NCI-H1694 (cell line): ENCODE measurements around the gene STYXL1.
"Not testable (repeated sequence)": the region's sequence is repeated elsewhere in the genome, so short reads cannot be mapped to it uniquely, and the experiment has no call there.

Experiments
- DNase-seq: peaks from one replicate; lab custom pipeline; 2025; lab: John Stamatoyannopoulos, UW

Gene STYXL1, protein sequence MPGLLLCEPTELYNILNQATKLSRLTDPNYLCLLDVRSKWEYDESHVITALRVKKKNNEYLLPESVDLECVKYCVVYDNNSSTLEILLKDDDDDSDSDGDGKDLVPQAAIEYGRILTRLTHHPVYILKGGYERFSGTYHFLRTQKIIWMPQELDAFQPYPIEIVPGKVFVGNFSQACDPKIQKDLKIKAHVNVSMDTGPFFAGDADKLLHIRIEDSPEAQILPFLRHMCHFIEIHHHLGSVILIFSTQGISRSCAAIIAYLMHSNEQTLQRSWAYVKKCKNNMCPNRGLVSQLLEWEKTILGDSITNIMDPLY

DNA sequence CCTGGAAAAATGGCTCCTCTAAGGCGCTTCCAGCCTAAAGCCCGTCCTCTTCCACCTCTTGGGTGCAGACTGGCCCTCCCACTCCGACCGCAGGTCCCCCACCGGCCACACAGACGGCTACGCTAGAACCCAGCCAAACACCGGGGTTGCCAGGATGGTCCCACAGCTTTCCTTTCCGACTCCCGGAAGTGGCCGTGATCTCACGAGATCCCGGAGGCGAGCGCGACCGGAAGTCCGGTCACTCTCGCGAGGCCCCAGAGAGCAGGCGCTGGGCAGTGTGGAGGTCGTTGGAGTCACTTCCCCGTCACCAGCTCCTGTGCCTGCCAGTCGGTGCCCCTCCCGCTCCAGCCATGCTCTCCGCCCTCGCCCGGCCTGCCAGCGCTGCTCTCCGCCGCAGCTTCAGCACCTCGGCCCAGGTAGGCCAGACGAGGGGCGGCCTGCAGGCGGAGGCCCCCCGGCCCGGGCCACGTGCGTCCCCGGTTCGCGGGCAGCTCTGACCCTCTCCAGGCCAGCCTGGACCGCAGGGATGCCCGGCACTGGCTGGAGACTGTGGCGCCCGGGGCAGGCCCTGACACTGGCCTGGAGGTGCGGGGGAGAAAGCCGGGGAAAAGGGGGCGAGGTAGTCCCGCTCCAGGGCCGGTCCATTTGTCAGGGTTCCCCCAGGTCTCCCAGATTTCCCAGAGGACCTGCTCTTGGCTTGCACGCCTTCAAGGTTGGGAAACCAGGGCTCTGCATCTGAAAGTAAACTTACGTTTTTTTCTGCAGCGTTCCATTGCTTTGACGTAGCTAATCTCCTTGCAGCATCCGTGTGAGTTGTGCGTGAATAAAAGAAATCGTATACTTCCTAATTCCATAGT, at the start of gene STYXL1, which contains the start of gene MDH2:
Gene STYXL1 (minus strand): TSS at position 190 of the 857 bp plus-strand sequence. CDS start 17,477 bp downstream, outside the sequence.
Gene MDH2 (plus strand): TSS at position 296 of the 857 bp plus-strand sequence. CDS start 55 bp downstream, at position 351.
- peak; percentile 83 for DNase-seq

DNA sequence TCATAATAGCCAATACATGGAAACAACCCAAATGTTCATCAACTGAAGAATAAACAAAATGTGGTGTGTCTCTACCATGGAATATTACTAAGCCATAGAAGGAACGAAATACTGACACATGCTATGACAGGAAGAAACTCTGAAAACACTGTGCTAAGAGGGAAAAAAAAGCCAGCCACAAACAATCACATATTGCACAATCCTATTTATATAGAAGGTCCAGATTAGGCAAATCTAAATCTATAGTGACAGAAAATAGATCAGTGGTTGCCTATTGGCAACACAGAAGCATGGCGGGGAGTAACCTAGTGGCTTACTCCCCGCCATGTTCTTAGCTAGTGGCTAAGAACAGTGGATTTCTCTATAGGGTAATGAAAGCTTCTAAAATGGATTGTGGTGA, 48.1 kb upstream of the STYXL1 start:
- no peak for DNase-seq

DNA sequence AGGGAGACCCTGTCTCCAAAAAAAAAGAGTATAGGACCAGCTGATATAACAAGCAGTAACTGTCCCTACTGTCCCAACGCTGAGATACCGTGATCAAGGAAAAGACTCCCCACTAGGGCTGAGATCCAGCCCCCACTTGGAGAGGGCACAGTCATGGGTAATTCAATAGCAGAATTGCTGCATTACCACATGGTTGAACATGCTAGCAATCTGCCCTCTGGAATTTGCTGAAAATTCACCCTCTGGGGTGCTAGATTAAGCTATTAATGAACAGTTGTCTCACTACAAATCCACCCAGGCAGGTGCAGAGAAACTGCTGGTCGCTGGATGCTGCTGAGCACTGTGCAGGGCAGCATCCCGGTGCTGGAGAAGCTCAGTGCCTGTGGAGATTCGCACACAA, 46.5 kb upstream of the STYXL1 start:
- DNase-seq, result not testable (repeated sequence)

DNA sequence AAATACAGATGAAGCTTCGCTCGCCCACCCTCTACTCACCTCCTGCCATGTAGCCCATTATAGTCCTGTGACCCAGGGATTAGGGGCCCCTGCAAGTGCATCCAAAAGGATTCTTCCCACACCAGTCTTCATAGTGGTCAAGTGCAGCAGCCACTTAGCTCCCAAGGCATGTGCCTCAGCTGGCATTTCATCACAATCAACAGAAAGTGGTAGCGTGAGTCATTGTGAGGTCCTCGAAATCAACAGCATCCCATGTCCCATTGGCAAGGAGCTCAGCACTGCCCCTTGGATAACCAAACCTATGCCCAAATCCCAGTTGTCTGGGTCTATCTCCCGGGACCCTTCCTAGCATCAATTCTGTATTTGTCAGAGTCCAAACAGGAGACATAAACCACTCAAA, 45.7 kb upstream of the STYXL1 start:
- not testable (repeated sequence) for DNase-seq

DNA sequence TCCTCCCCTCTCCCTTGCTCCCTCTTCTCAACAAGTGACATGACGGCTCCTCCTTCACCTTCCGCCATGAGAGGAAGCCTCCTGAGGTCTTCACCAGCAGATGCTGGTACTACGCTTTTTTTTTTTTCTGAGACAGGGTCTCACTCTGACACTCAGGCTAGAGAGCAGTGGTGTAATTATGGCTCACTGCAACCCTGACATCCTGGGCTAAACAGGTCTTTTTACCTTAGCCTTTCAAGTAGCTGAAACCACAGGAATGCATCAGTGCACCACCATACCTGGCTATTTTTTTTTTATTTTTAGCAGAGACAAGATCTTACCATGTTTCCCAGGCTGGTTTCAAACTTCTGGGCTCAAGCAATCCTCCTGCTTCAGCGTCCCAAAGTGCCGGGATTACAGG, 43.7 kb upstream of the STYXL1 start:
- no peak for DNase-seq

DNA sequence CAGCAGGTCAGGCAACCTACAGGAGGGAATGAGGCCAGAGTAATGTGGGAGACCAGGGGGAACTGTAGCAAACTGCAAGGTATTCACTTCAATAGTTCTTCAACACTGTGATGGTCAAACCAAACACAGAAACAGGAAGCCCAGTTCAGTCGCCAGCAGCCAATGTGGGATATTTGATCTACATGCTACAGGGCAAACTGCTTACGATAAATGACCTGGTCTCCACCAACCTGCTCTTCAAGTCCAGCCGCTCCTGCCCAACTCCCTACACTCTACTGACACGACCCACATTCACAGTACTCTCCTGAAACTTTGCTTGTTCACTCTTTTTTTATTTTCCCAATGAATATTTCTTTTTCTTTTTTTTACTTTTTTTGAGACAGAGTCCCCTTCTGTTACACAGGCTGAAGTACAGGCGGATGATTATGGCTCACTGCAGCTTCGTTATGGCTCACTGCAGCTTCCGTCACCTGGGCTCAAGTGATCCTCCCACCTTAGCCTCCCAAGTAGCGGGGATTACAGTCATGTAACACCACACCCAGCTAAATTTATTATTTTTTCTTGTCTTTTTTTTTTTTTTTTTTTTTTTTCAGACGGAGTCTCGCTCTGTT, 42.2 kb upstream of the STYXL1 start:
- DNase-seq, result no peak

DNA sequence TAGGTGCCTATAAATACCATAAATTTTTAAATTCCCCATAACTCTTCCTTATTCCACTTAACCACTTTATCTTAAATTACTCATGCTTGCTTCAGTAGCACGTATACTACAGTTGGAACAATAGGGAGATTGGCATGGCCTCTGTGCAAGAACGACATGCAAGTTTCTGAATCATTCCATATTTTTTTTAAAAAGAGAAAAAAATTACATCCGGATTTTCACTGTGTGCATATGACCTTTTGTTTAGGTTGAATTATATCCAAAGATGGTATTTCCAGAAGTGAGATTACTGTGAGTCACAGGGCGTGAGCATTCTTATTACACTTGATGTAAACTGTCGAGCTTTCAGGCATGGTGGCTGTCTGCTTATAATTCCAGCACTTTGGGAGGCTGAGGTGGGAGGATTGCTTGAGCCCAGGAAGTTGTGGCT, 39.6 kb upstream of the STYXL1 start:
- DNase-seq, result not testable (repeated sequence)

DNA sequence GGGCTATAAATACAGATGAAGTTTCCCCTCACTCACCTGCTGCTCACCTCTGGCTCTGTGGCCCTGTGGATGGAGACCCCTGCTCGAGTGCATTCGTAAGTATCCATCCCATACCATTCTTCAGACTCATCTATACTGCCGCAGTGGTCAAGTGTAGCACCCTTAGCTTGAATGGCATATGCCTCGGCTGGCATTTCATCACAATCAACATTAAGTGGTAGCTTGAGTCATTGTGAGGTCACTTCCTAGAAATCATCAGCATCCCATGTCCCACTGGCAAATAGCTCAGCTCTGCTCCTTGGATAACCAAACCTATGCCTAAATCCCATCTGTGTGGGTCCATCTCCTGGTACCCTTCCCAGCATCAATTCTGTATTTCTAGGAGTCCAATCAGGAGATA, 38.3 kb upstream of the STYXL1 start:
- no peak for DNase-seq

DNA sequence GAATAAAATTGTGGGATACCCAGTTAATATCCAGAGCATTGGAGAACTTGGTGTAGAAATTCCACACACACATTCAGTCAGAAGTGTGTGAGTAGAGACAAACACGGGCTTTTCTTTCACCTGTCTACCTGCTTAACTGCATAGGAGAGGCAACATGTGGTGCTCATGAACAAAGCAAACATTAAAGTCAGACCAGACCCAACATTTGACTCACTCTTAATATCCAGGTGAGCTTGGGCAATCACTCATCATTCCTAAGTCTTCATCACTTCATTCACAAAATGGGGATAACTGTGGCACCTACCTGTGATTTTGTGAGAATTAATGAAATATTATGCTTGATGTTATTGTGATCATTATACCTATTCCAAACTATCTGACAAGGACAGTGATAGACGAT, 36.3 kb upstream of the STYXL1 start:
- not testable (repeated sequence) for DNase-seq

DNA sequence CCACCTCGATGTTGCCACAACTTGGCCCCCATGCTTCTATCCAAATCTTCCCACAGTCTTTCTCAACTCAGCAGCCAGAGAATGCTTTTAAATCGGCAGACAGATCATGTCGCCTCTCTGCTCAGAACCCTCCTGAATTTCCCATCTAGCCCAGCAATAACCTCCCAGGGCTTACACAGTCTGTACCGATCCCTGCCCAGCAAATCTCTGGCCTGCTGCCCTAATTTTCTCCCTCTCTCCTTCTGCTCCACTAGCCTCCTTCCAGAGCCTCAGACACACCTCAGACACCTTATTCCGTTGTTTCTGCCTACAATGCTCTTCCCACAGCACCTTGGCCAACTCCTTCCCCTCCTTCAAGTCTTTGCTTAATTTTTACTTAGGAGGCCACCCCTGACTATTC, 32.4 kb upstream of the STYXL1 start:
- DNase-seq, result no peak

DNA sequence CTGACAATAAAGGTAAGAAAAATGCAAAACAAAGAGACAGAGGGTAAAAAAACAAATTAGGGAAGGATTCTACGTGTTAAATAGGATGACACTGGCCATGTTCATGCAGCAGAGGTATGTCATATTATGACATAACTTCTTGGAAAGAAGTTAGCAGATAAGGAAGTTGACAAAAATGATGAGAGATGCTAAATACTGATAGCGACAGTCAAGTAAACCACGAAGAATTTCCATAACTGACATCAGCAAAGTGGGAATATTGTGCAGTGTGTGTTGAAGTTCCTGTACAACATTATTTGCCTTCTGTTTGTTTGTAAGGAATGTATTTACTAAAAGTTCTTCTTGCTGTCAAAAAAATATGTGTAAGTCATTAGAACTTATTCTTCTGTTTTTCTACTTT, 29.6 kb upstream of the STYXL1 start:
- DNase-seq, result no peak

DNA sequence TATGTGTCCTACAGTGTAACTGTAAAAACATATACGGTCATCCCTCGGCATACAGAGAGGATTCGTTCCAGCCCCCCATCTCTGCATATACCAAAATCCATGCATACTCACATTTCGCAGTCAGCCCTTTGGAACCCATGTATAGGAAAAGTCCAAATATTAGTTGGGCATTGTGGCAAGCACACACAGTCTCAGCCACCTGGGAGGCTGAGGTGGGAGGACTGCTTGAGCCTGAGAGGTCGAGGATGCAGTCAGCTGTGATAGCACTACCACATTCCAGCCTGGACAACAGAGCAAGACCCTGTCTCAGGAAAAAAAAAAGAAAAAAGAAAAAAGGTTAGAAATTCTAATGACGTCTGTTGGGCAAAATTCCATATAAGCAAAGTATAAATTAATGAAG, 29.2 kb upstream of the STYXL1 start:
- DNase-seq, result no peak

DNA sequence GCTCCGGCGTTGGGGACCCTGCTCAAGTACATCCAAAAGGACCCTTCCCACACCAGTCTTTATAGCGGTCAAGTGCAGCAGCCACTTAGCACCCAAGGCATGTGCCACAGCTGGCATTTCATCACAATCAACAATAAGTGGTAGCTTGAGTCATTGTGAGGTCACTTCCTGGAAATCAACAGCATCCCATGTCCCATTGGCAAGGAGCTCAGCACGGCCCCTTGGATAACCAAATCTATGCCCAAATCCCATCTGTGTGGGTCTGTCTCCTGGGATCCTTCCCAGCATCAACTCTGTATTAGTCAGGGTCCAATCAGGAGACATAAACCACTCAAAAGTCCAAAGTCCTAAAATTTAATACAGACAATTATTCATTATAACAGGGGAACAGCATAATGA, 27.2 kb upstream of the STYXL1 start:
- DNase-seq, result no peak

DNA sequence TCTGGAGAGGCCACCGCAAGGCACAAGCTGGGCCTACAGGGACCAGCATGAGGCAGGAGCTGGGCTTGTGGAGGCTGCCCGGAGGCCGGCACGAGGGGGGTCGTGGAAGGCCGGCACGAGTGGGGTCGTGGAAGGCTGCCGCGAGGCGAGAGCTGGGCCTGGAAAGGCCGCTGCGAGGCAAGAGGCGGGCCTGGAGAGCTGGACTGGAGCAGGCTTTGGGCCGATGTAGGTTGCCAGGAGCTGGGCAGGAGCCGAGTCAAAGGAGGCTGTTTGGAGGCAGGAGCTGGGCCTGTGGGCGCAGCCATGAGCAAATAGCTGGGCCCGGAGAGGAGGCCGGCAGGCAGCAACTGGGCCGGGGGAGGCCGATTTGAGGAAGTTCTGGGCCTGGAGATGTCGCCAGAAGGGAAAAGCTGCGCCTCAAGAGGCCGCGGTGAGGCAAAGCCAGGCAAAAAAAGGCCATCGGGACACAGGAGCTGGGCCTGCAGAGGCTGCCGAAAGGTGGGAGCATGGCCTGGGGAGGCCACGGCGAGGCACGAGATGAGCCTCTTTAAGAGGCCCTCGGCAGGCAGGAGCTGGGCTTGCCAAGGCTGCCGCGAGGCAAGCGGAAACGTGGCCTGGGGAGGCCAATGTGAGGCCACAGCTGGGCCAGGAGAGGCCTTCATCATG, 26.6 kb upstream of the STYXL1 start:
- DNase-seq, result no peak

DNA sequence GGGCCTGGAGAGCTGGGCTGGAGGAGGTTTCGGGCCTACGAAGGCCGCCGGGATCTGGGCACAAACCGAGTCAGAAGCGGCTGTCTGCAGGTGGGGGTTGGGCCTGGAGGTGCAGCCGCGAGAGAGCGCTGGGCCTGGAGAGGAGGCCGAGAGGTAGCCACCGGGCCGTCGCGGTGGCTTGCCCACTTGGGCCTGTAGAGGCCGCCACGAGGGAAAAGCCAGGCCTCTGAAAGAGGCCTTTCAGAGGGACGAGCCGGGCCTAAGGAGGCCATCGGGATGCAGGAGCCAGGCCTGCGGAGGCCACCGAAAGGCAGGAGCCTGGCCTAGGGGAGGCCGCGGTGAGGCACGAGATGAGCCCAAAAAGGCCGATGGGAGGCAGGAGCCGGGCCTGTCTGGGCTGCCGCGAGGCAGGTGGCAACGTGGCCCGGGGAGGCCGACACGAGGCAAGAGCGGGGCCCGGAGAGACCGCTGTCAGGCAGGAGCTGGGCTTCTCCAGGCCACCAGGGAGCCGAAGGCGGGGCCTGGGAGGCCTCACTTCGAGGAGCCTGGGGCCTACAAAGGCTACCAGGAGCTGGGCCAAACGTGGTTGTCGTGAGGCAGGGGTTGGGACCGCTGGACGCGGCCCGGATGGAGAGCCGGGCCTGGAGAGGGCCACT, 25.7 kb upstream of the STYXL1 start:
- DNase-seq, result no peak

DNA sequence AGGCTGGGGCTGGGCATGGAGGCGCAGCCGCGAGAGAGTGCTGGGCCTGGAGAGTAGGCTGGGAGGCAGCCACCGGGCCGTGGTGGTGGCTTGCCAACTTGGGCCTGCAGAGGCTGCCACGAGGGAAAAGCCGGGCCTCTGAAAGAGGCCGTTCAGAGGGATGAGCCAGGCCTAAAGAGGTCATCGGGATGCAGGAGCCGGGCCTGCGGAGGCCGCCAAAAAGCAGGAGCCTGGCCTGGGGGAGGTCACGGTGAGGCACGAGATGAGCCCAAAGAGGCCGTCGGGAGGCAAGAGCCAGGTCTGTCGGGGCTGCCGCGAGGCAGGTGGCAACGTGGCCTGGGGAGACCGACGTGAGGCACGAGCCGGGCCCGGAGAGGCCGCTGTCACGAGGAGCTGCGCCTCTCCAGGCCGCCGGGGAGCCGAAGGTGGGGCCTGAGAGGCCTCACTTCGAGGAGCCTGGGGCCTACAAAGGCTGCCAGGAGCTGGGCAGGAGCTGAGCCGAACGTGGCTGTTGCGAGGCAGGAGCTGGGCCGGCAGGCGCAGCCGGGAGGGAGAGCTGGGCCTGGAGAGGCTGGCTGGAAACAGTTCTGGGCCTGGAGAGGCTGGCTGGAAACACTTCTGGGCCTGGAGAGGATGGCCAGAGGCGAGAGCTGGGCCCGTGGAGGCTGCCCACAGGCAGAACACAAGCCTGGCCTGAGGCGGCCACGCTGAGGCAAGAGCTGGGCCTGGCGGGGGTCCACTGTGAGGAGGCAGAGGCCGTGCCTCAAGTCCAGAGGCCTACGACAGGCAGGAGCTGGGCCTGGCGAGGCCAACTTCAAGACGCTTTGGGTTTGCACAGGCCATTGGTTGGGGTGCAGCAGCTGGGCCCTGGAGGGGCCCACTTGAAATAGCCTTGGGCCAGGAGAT, 24.7 kb upstream of the STYXL1 start:
- no peak for DNase-seq

DNA sequence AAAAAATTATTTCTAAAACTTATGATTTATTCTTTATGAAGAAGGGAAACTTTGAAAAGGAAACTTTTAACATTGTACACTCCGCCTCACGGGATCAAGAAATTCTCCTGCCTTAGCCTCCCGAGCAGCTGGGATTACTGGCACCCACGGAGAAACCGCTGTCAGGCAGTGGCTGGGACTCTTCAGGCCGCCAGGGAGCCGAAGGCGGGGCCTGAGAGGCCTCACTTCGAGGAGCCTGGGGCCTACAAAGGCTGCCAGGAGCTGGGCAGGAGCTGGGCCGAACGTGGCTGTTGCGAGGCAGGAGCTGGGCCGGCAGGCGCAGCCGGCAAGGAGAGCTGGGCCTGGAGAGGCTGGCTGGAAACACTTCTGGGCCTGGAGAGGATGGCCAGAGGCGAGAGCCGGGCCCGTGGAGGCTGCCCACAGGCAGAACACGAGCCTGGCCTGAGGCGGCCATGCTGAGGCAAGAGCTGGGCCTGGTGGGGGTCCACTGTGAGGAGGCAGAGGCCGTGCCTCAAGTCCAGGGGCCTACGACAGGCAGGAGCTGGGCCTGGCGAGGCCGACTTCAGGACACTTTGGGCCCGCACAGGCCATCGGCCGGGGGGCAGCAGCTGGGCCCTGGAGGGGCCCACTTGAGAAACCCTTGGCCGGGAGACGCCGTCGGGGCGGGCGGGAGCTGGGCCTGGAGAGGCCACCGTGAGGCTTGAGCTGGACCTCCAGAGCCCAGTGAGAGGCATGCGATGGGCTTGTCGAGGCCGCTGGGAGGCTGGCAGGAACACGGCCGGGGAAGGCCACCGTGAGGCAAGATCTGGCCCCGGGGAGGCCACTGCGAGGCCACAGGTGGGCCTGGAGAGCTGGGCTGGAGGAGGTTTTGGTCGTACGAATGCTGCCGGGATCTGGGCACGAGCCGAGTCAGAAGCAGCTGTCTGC, 23.8 kb upstream of the STYXL1 start:
- no peak for DNase-seq

DNA sequence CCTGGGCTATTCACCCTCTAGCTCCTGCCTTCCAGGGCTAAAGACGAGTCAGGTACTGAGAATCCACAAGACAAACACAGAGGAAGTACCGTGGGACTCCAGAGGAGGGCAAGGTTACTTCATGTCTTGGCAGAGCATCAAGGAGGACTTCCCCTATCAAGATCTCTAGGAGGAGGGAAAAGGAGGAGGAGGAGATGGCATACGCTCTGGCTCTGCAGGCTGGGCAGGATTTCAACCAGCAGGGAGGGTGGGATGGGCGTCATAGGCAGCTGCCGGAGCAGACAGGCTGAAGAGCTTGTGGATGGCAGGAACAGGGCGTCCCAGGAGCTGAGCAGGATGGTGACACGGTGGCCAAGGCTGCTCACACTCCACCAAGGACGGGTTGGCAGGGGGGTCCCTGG, 21.4 kb upstream of the STYXL1 start:
- no peak for DNase-seq

DNA sequence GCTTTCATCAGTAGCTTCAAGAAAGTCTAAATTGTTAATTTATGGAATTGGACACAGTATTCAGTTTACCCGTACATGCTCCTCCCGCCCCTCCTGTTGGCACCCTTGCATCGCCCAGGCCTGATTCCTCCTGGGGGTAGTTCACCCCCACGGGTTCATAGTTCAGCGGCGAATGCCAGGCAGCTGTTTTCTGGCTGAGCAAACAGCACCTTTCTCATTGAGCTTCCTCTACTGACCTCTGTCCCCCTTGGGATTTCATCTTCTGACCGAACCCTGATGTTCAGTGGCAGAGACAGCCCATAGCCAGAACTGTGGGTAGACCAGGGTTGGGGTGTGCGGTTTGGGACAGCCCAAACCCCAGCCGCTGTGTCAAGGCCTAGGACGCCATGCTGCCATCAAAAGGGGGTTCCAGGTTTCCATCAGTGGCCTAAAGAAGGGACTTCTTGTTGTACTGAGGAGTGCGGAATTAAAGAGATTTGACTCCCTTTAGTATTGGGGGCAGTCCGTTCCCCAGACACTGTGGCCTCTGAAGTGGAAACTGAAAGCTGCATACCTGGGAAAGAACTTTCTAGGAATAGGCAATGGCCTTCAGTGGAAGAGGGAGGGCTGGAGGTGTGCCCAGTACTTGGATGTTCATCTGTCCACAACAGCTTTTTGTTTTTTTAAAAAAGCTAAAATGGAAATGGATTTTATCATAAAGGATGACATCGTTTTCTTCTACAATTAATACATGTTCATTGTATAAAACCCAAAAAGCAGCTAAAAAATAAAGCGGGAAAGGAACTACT, 19.1 kb upstream of the STYXL1 start:
- no peak for DNase-seq
